SHP77 (cell line): Measurements from ENCODE around the gene C1QTNF1.
"Not testable (repeated sequence)": the region's sequence is repeated elsewhere in the genome, so short reads cannot be mapped to it uniquely, and the experiment has no call there.

ENCODE experiments used
- DNase-seq, 2 experiments: peaks; one replicate each; lab custom pipeline; 2025; lab: John Stamatoyannopoulos, UW

The C1QTNF1 gene

GRCh38 chr17:79005063-79005861 lies 18.7 kb upstream of the C1QTNF1 start:
- DNase-seq = peak; percentile 37 to 74

DNA sequence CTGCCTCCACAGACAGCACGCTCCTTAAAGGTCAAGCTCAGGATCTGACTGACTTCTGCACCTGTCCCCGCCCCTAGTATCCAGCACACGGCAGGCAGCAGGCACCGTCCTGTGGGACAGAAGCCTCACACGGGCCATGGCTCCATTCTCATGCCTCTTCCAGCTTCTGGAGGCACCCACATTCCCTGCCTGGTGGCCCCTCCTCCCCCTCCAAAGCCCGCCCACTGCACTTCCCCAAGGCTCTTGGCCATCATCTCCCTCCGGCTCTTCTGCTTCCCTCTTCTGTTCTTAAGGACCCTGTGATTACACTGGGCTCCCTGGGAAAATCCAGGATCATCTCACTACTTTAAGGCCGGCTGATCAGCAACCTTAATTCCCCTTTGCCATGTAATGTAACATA lies 17.9 kb upstream of the C1QTNF1 start:
- no peak for DNase-seq

GRCh38 chr17:79006794-79007503 lies 17.0 kb upstream of the C1QTNF1 start:
- no peak for DNase-seq

- DNase-seq = no peak
Observed at GRCh38 chr17:79007504-79008381, 16.2 kb upstream of the C1QTNF1 start.

DNA sequence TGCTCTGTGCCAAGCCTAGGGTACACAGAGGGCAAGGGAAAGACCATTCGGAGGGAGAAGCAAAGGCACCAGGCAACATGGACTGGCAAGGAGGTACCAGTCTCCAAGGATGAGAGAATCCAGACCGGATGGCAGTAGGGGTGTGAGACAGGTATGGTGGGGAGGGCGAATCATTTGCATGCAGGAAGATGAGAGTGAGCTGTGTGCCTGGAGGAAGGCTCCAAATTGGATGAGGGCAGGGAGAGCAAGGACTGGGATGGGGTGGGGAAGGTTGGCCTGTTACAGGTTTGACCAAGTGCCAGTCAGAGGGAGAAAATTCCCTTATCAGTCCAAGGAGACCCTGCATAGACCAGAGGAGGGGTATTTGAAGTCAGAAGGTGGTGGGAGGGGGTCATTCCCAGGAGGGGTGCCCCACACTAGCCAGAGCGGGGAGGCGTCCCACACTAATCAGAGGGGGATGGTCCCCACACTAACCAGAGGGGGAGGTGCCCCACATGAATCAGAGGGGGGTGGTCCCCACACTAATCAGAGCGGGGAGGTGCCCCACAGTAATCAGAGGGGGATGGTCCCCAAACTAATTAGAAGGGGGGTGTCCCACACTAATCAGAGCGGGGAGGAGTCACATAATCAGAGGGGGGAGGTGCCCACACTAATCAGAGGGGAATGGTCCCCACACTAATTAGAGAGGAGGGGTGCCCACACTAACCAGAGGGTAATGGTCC lies 15.1 kb upstream of the C1QTNF1 start:
- DNase-seq = no peak

- DNase-seq = peak; percentile 22 to 75
Observed at GRCh38 chr17:79009397-79010303, 14.3 kb upstream of the C1QTNF1 start, which contains the start of gene CANT1. CANT1 (minus strand) TSS chr17:79009764; CDS start chr17:78997622, 12,142 bp downstream.

- no peak for DNase-seq
Observed at GRCh38 chr17:79010304-79010646, 13.7 kb upstream of the C1QTNF1 start.

DNA sequence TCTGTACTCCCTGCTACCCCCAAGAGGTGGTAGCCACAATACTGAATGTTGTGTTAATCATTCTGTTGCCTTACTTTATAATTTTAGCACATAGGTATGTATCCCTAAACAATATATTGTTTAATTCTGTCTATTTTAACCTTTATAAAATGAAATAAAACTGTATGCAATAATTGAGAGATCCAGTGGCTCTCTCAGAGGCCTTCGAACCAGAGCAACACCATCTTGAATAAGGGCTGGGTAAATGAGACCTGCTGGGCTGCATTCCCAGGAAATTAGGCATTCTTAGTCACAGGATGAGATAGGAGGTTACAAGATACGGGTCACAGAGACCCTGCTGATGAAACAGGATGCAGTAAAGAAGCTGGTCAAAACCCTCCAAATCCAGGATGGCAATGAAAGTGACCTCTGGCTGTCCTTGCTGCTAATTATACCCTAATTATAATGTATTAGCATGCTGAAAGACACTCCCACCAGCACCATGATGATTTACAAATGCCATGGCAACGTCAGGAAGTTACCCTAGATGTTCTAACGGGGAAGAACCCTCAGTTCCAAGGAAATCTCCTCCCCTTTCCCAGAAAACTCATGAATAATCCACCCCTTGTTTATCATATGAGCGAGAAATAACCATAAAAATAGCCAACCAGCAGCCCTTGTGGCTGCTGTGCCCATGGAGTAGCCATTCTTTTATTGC lies 12.4 kb upstream of the C1QTNF1 start:
- DNase-seq = no peak

GRCh38 chr17:79012563-79013134 lies 11.3 kb upstream of the C1QTNF1 start:
- DNase-seq = no peak

DNA sequence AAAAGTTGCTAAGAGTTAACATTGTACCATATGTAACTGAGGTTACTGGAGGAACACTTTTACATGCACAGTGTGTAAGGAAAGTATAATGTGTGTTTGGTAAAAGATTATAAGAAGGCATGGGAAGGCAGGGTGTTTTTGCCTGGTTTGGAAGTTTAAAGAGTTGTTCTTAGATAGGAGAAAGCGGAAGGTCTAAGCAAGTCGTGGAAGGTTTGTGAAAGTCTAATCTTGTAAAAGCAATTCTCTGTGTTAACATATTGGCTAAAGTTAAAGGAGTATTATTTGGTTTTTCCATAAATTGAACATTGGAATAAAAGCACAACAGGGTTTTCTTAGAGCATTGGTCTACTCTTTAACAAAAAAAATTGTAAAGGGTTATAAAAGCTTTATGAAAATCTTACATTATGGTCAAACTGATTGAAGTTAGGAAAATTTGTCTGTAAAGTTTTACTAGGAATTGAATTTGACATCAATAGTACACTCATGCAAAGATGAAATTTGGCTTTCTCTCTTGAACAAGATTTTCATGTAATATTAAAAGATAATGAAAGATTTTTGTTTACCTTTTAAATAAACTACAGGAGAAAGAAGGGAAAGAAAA lies 9.7 kb upstream of the C1QTNF1 start:
- DNase-seq = no peak

- DNase-seq = no peak
Observed at GRCh38 chr17:79017546-79018369, 6.2 kb upstream of the C1QTNF1 start.

GRCh38 chr17:79018370-79018695 lies 5.6 kb upstream of the C1QTNF1 start:
- DNase-seq = no peak

DNA sequence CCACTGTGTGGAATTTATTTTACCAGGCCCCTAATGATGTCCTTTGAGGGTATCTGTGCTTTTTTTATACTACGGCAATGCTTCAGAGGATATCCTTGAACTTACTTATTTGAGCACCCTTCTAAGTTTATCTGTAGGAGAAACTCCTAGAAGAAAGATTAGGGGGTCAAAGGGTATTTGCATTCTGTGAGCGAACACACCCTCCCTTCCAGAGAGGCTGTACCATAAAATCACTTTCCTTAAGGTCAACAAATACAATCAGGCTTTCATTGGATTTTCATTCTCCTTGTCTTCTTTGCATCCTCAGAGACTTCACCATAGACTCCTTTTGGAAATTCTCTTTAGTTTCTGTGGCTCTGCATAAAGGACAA lies 4.7 kb upstream of the C1QTNF1 start:
- no peak for DNase-seq

GRCh38 chr17:79019632-79020584 lies 4.1 kb upstream of the C1QTNF1 start:
- DNase-seq = peak; percentile 63 to 77

GRCh38 chr17:79020631-79021301 lies 3.2 kb upstream of the C1QTNF1 start:
- DNase-seq = no peak

- not testable (repeated sequence) for DNase-seq
Observed at GRCh38 chr17:79021929-79022328, 2.0 kb upstream of the C1QTNF1 start.

- DNase-seq = no peak
Observed at GRCh38 chr17:79022507-79022991, 1.4 kb upstream of the C1QTNF1 start.
